ENCODE results near the gene SPON1.
"Not testable (repeated sequence)": the region's sequence is repeated elsewhere in the genome, so short reads cannot be mapped to it uniquely, and the experiment has no call there.

The SPON1 gene

DNA sequence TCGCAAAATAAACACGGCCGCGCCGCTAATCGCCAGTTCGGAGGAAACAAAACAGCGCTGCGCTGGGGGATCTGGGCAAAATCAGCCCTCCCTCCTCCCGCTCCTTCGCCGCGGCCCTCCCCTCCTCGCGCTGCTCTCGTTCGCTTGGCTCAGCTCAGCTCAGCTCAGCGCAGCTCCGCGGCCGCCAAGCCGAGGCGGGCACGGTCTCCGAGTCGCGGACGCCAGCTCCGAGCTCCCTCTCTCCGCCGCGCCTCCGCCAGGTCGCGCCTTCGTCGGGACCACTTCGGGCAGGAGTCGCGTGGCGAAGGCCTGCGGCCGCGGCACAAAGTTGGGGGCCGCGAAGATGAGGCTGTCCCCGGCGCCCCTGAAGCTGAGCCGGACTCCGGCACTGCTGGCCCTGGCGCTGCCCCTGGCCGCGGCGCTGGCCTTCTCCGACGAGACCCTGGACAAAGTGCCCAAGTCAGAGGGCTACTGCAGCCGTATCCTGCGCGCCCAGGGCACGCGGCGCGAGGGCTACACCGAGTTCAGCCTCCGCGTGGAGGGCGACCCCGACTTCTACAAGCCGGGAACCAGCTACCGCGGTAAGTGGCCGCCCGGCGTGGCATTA lies at the start of gene SPON1:
Gene SPON1, plus strand, starts transcription at position 162 of the 607 bp plus-strand sequence. Its CDS starts 182 bp downstream, at position 344.
- no peak for DNase-seq (ENCODE audit: low read depth in 1 of 2, low spot score in 1 of 2)
- TF ChIP-seq JUND (IDR thresholded peaks at IDR 0.05; ENCODE audit: low read depth), result no peak
- in situ Hi-C loops (cut with HindIII; ENCODE audit: low pct_unique_long_range_greater_than_20kb, low sequenced_read_pairs), result no loop called here

DNA sequence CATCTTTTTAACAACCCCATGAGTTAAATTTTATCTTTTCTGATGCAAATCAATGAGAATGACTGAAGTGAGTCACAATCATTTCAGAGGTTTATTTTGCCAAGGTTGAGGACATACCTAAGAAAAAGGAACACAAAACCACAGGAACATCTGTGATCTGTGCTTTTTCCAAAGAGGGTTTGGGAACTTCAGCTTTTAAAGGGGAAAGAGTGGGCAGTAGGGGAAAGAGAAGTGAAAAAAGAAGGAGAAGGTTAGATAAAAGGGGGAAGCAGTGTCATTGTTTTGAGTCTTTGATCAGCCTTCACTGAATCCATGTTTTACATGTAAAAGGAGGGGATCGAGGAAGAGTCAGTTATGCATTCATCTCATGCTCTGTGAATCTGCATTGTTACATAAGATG lies 45.3 kb upstream of the SPON1 start:
- in situ Hi-C loops (cut with HindIII; ENCODE audit: low pct_unique_long_range_greater_than_20kb, low sequenced_read_pairs), result no loop called here
- TF ChIP-seq JUND (IDR thresholded peaks at IDR 0.05; ENCODE audit: low read depth), result no peak
- DNase-seq (ENCODE audit: low read depth in 1 of 2, low spot score in 1 of 2), result no peak

DNA sequence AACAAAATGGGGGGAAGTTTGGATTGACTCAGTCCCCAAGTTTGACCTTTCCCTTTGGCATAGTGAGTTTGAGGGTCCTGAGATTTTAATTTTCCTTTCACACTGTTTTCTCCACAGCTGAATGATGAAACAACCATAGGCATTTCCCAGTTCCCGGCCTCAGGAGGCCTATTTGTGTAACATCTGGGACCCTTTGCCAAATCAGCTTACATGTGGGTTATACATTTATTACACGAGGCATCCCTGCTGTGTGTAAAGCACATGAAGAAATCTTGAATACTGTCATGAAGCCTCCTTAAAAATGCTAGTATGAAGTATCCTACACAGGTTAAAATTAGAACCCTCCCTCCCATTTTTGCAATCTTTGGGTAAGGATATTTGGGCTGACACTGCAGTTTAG lies 44.6 kb upstream of the SPON1 start:
- in situ Hi-C loops (cut with HindIII; ENCODE audit: low pct_unique_long_range_greater_than_20kb, low sequenced_read_pairs), result no loop called here
- no peak for DNase-seq (ENCODE audit: low read depth in 1 of 2, low spot score in 1 of 2)
- TF ChIP-seq JUND (IDR thresholded peaks at IDR 0.05; ENCODE audit: low read depth), result no peak

- no peak for DNase-seq (ENCODE audit: low read depth in 1 of 2, low spot score in 1 of 2)
- no peak for TF ChIP-seq JUND (IDR thresholded peaks at IDR 0.05; ENCODE audit: low read depth)
- in situ Hi-C loops (cut with HindIII; ENCODE audit: low pct_unique_long_range_greater_than_20kb, low sequenced_read_pairs), result no loop called here
These were observed 41.8 kb upstream of the SPON1 start for GRCh38 chr11:13920756-13921155.

DNA sequence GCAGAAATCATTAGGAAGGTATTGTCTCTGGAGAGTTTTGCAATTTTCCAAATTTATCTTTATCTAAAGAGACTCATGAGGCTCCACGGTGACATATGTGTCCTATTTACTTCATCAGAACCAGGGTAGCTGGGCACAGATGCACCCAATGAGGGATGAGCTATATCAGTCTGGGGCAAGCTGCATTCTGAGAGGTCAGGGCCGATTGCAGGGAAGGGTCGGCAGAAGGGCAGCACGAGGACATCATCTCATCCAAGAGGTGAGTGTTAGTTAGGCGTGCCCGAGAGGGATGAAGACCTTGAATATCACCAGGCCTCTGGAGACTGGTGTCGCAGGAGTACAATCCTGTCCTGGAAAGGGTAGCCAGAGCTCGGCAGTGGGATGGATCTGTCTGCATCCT lies 41.0 kb upstream of the SPON1 start:
- TF ChIP-seq JUND (IDR thresholded peaks at IDR 0.05; ENCODE audit: low read depth), result no peak
- no peak for DNase-seq (ENCODE audit: low read depth in 1 of 2, low spot score in 1 of 2)
- in situ Hi-C loops (cut with HindIII; ENCODE audit: low pct_unique_long_range_greater_than_20kb, low sequenced_read_pairs), result no loop called here

GRCh38 chr11:13923182-13923581 lies 39.3 kb upstream of the SPON1 start:
- in situ Hi-C loops (cut with HindIII; ENCODE audit: low pct_unique_long_range_greater_than_20kb, low sequenced_read_pairs), result no loop called here
- no peak for DNase-seq (ENCODE audit: low read depth in 1 of 2, low spot score in 1 of 2)
- no peak for TF ChIP-seq JUND (IDR thresholded peaks at IDR 0.05; ENCODE audit: low read depth)

GRCh38 chr11:13923716-13924650 lies 38.5 kb upstream of the SPON1 start:
- in situ Hi-C loops (cut with HindIII; ENCODE audit: low pct_unique_long_range_greater_than_20kb, low sequenced_read_pairs), result no loop called here
- DNase-seq (ENCODE audit: low read depth in 1 of 2, low spot score in 1 of 2), result no peak
- TF ChIP-seq JUND (IDR thresholded peaks at IDR 0.05; ENCODE audit: low read depth), result no peak

DNA sequence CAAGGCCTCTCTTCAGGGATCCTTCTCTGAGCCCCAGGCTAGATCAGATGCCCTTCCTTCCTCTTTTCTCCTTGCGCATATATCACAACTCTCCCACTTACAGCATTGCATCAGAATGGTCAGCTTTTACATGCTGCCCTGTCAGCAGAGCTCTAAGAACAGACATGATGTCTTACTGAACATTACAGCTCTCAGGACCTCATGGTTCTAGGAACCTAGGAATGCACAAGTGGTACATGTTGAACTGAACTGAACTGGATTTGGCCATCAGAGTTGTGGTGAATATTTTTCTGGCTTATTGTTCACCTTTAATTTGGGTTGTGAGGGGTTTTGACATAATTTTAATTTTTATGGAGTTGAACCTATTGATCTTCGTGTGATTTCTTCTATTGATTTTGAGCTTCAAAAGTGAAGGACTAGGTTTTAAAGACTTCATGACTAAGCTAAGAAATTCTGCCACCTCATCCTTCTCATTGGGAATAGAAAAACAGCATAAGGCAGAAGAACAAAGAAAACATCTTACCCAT lies 37.7 kb upstream of the SPON1 start:
- no peak for DNase-seq (ENCODE audit: low read depth in 1 of 2, low spot score in 1 of 2)
- TF ChIP-seq JUND (IDR thresholded peaks at IDR 0.05; ENCODE audit: low read depth), result no peak
- in situ Hi-C loops (cut with HindIII; ENCODE audit: low pct_unique_long_range_greater_than_20kb, low sequenced_read_pairs), result no loop called here

- in situ Hi-C loops (cut with HindIII; ENCODE audit: low pct_unique_long_range_greater_than_20kb, low sequenced_read_pairs); DNase-seq (ENCODE audit: low read depth in 1 of 2, low spot score in 1 of 2): not testable (repeated sequence)
These were observed 36.2 kb upstream of the SPON1 start for GRCh38 chr11:13926366-13926765.

DNA sequence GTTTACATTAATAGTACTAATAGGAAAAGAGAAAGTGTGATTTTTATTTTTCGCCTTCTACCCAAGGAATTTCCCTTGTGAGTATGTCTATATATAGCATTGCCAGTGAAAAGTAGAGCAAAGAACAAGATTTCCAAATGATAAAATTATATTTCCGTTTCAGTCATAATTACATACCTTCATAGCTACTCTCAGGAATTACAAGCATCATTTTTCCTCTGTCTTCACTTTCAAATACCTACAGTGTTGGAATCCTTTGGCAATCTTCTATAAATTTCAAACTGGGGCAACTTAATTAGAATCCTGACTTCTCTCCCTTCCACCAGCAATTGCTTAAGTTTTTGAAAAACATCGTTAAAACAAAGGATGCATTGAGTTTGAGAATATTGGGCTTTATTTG lies 35.5 kb upstream of the SPON1 start:
- no peak for DNase-seq (ENCODE audit: low read depth in 1 of 2, low spot score in 1 of 2)
- in situ Hi-C loops (cut with HindIII; ENCODE audit: low pct_unique_long_range_greater_than_20kb, low sequenced_read_pairs), result no loop called here
- TF ChIP-seq JUND (IDR thresholded peaks at IDR 0.05; ENCODE audit: low read depth), result no peak

- no peak for TF ChIP-seq JUND (IDR thresholded peaks at IDR 0.05; ENCODE audit: low read depth)
- DNase-seq (ENCODE audit: low read depth in 1 of 2, low spot score in 1 of 2), result no peak
- in situ Hi-C loops (cut with HindIII; ENCODE audit: low pct_unique_long_range_greater_than_20kb, low sequenced_read_pairs), result no loop called here
These were observed 35.0 kb upstream of the SPON1 start for GRCh38 chr11:13927481-13927880.

DNA sequence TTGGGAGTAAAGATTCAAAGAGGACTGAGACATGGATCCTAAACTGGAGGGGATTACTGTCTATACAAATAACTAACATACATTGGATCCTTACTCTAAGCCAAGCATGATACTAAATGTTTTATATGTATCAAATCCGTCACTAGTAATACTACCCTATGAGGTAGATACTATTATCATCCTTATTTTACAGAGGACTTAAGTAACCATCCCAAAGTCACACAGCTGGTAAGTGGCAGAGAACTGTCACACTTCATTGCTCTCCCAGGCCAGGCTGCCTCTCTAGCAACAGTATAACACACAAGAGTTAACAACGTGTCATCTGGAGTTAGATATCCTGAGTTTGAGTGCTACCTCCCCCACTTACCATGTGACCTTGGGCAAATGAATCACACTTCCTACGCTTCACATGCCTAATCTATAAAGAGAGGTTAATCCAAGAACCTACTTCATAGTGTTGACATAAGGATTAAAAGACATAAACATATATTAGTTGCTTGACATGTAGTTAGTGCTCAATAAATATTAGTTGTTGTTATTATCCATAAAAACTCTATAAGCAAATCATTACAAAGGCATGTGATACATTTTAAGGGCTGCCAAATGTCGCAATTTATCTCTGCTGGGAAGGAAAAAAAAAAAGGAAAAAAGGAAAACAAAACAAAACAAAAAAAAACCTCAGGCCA lies 33.8 kb upstream of the SPON1 start:
- peak in 1 of 2 experiments; percentile 33 for DNase-seq (ENCODE audit: low read depth in 1 of 2, low spot score in 1 of 2)
- TF ChIP-seq JUND (IDR thresholded peaks at IDR 0.05; ENCODE audit: low read depth), result no peak
- in situ Hi-C loops (cut with HindIII; ENCODE audit: low pct_unique_long_range_greater_than_20kb, low sequenced_read_pairs), result no loop called here
